Activated naive CD8-positive, alpha-beta T cell treated with anti-CD3 and anti-CD28 coated beads, Interleukin-2, amount 10 ng/mL, durations not matched to agents 7 days and 5 days (primary cell): Measurements from ENCODE around the gene HIVEP3. TPM values are rescaled to one million over a fixed set of nuclear protein-coding genes. Genes with fewer than 3 reads are reported as not detected.

Experiments
- ATAC-seq: fragments of 150-1000 bp; cut with Tn5 transposase; one replicate; pipeline ENCODE4 v1.10.0; 2021; ENCODE audit warnings: low read depth, moderate library complexity
- POLR2A ChIA-PET: fragments of 350-600 bp; sonication (Branson Sonifier 250); formaldehyde crosslinking; loops from one replicate; lab custom pipeline; 2021; ENCODE audit warnings: antibody characterized with exemption; lab: Charles Lee
- DNase-seq: peaks from one replicate; pipeline ENCODE4 v3.0.0; 2021
- H3K27ac Mint-ChIP-seq: one replicate; pipeline ENCODE4 v1.8.0; 2022; ENCODE audit warnings: mild to moderate bottlenecking, mixed read lengths
- H3K27me3 Mint-ChIP-seq: one replicate; pipeline ENCODE4 v1.8.0; 2022; ENCODE audit warnings: mild to moderate bottlenecking, moderate library complexity, mixed read lengths
- H3K36me3 Mint-ChIP-seq: one replicate; pipeline ENCODE4 v1.8.0; 2021; ENCODE audit warnings: mild to moderate bottlenecking, mixed read lengths
- H3K4me1 Mint-ChIP-seq: one replicate; pipeline ENCODE4 v1.8.0; 2021; ENCODE audit warnings: mixed read lengths
- H3K4me3 Mint-ChIP-seq: one replicate; pipeline ENCODE4 v1.8.0; 2022; ENCODE audit warnings: mild to moderate bottlenecking, moderate library complexity, mixed read lengths
- H3K9me3 Mint-ChIP-seq: one replicate; pipeline ENCODE4 v1.8.0; 2021; ENCODE audit warnings: mixed read lengths
- total RNA-seq, 2 experiments: library from RNA; stranded (reverse); gene quantifications; one replicate each; pipeline ENCODE4 v1.2.3, GENCODE V29; 2021

Gene HIVEP3
- total RNA-seq, 2 experiments from 2014 or later = 10.1 to 10.7 TPM

DNA sequence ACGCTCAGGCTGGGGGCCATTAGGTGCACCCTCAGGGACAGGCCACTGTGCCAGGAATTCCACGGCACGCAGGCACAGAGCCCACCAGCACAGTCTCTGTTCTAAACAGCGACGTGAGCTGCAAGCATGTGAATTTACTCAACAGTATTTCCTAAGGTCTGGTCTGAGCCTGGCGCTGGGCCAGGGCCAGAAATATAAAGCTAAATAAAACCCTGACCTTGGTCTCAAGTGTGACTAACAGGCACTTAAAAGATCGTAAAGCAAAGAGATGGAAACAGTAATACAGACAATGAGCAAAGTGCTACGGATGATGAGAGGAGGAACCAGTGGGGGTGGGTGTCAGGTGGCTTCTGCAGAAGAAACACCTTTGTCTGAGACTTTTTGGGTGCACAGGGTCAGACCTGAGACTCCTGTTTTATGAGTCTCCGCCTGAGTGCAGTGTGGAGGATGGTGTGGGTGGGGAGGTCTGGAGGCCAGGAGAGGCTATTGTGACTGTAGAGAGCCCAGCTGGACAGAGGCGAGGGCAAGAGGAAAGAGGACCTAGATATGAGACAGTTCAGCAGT, 380.9 kb downstream of the HIVEP3 start:
- no peaks in the 10 kb centered on the region for H3K9me3 Mint-ChIP-seq
- H3K4me1 Mint-ChIP-seq = peaks cover 1% of the 10 kb centered on the region
- DNase-seq = peak; percentile 10
- no peak for ATAC-seq
- H3K4me3 Mint-ChIP-seq = no peak overlapping the region
- peaks cover 2% of the 10 kb centered on the region for H3K36me3 Mint-ChIP-seq
- POLR2A ChIA-PET = no interaction called here
- H3K27me3 Mint-ChIP-seq = no peaks in the 10 kb centered on the region
- no peak overlapping the region for H3K27ac Mint-ChIP-seq

- no peaks in the 10 kb centered on the region for H3K9me3 Mint-ChIP-seq
- H3K27me3 Mint-ChIP-seq = no peaks in the 10 kb centered on the region
- ATAC-seq (no peak), DNase-seq (peak; percentile 15)
- H3K27ac Mint-ChIP-seq = no peak overlapping the region
- H3K4me3 Mint-ChIP-seq = no peak overlapping the region
- POLR2A ChIA-PET = no interaction called here
- peaks cover 2% of the 10 kb centered on the region for H3K36me3 Mint-ChIP-seq
- H3K4me1 Mint-ChIP-seq = peaks cover 1% of the 10 kb centered on the region
Measured at GRCh38 chr1:41537251-41537650, 381.5 kb downstream of the HIVEP3 start.

DNA sequence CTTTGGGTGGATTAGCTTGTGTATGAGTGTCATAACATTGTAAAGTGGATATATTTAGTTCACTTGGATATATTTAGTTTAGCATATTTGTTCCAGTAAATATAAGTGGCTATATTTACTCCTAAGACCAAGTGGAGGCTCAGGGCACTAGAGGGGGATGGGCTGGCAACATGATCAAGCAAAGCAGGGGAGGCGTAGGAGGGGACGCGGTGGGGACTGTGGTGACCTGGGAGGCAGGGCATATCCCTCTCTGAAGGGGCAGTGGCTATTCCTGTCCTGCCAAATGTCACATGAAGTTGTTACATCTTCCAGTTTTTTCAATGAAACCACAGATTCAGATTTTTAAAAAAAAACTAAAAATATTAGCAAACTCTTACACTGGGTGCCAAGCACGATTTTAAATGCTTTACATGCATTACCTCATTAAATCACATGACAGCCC, 382.3 kb downstream of the HIVEP3 start:
- no peaks in the 10 kb centered on the region for H3K9me3 Mint-ChIP-seq
- H3K27ac Mint-ChIP-seq = no peak overlapping the region
- H3K27me3 Mint-ChIP-seq = no peaks in the 10 kb centered on the region
- peaks cover 1% of the 10 kb centered on the region for H3K4me1 Mint-ChIP-seq
- no peak overlapping the region for H3K4me3 Mint-ChIP-seq
- POLR2A ChIA-PET = no interaction called here
- H3K36me3 Mint-ChIP-seq = peaks cover 6% of the 10 kb centered on the region
- ATAC-seq = no peak
- DNase-seq = no peak

GRCh38 chr1:41535716-41536115, 383.0 kb downstream of the HIVEP3 start:
- H3K9me3 Mint-ChIP-seq = peaks cover 3% of the 10 kb centered on the region
- peak; percentile 10 for DNase-seq
- H3K36me3 Mint-ChIP-seq = peaks cover 11% of the 10 kb centered on the region

GRCh38 chr1:41535276-41535675, 383.4 kb downstream of the HIVEP3 start:
- POLR2A ChIA-PET = no interaction called here
- H3K27ac Mint-ChIP-seq = no peak overlapping the region

More at GRCh38 chr1:41535716-41536115, 383.0 kb downstream of the HIVEP3 start:
- Mint-ChIP-seq H3K27ac (no peak overlapping the region), H3K4me3 (no peak overlapping the region), H3K4me1 (peaks cover under 1% of the 10 kb centered on the region), H3K27me3 (no peaks in the 10 kb centered on the region)
- ATAC-seq = no peak
- POLR2A ChIA-PET = no interaction called here

GRCh38 chr1:41534181-41535076, 384.3 kb downstream of the HIVEP3 start:
- Mint-ChIP-seq H3K27ac (no peak overlapping the region), H3K4me1 (no peaks in the 10 kb centered on the region), H3K9me3 (peaks cover 7% of the 10 kb centered on the region), H3K4me3 (no peak overlapping the region), H3K27me3 (no peaks in the 10 kb centered on the region), H3K36me3 (peaks cover 14% of the 10 kb centered on the region)
- POLR2A ChIA-PET = no interaction called here
- DNase-seq = peak; percentile 12
- ATAC-seq = no peak

More at GRCh38 chr1:41535276-41535675, 383.4 kb downstream of the HIVEP3 start:
- DNase-seq (peak; percentile 13), ATAC-seq (no peak)
- peaks cover 3% of the 10 kb centered on the region for H3K9me3 Mint-ChIP-seq
- H3K36me3 Mint-ChIP-seq = peaks cover 11% of the 10 kb centered on the region
- no peaks in the 10 kb centered on the region for H3K27me3 Mint-ChIP-seq
- no peaks in the 10 kb centered on the region for H3K4me1 Mint-ChIP-seq
- H3K4me3 Mint-ChIP-seq = no peak overlapping the region

- ATAC-seq = no peak
- no peaks in the 10 kb centered on the region for H3K27me3 Mint-ChIP-seq
- H3K36me3 Mint-ChIP-seq = peaks cover 16% of the 10 kb centered on the region
- H3K27ac Mint-ChIP-seq = no peak overlapping the region
- no peaks in the 10 kb centered on the region for H3K4me1 Mint-ChIP-seq
- H3K9me3 Mint-ChIP-seq = peaks cover 7% of the 10 kb centered on the region
- POLR2A ChIA-PET = no interaction called here
- DNase-seq = no peak
- no peak overlapping the region for H3K4me3 Mint-ChIP-seq
Measured at GRCh38 chr1:41533731-41534080, 385.0 kb downstream of the HIVEP3 start.

GRCh38 chr1:41533016-41533730, 385.5 kb downstream of the HIVEP3 start:
- Mint-ChIP-seq H3K4me3 (no peak overlapping the region), H3K36me3 (peaks cover 16% of the 10 kb centered on the region), H3K9me3 (peaks cover 7% of the 10 kb centered on the region), H3K27ac (no peak overlapping the region), H3K4me1 (no peaks in the 10 kb centered on the region), H3K27me3 (no peaks in the 10 kb centered on the region)
- POLR2A ChIA-PET = no interaction called here
- ATAC-seq (no peak), DNase-seq (peak; percentile 15)

DNA sequence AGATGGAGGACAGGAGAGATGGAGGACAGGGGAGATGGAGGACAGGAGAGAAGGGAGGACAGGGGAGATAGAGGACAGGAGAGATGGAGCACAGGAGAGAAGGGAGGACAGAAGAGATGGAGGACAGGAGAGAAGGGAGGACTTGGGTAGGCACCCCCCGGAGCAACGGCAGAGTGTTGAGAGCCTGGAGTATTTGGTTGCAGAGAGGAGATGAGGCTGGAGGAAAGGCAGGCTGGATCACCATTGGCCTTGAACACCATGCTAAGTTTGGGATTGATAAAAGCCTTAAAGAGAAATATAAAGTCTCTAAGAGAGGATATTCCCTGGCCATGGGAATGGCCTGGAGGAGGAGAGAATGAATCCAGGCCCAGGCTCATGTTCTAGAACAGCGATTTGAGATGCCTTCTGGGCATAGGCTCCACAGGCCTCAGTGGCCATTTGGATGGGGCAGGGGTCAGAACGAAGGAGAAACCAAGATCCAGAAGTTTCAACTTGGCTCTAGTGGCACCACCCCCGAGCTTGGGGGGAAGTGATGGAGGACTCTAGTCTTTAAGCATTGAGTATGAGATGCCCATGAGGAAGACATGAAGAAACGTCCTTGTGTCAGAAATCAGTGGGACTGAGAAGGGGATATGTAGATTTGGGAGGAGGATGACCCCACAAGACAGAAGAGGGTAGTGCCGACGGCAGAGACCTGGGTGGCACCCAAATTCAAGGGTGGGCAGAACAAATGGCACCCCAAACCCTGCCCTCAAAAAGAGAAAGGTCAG, 386.3 kb downstream of the HIVEP3 start:
- POLR2A ChIA-PET = no interaction called here
- no peaks in the 10 kb centered on the region for H3K4me1 Mint-ChIP-seq

DNA sequence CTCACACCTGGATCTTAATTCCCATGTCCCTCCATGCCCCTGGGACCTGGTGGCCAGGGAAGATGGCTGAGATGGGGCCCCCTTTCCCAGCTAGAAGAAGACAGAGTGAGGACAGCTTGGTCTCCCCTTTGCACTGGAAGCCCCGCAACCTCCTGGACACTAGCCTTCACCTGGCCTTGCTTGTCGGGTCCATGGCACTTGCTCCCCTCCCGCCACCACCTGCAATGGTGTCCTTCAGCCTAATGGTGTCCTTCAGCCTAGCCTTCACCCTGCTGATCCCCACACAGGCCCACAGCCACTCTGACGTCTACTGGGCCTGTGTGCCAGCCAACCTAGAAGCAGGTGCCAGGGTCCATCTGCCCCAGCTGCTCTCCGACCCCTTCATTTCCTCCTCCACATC, 388.3 kb downstream of the HIVEP3 start:
- DNase-seq (no peak), ATAC-seq (no peak)
- POLR2A ChIA-PET = no interaction called here
- Mint-ChIP-seq H3K4me1 (peaks cover 2% of the 10 kb centered on the region), H3K9me3 (peaks cover 7% of the 10 kb centered on the region), H3K4me3 (no peak overlapping the region), H3K36me3 (peaks cover 17% of the 10 kb centered on the region), H3K27ac (no peak overlapping the region), H3K27me3 (no peaks in the 10 kb centered on the region)

More for the DNA sequence above, 386.3 kb downstream of the HIVEP3 start:
- Mint-ChIP-seq H3K27ac (no peak overlapping the region), H3K9me3 (peaks cover 7% of the 10 kb centered on the region), H3K36me3 (peaks cover 16% of the 10 kb centered on the region), H3K4me3 (no peak overlapping the region), H3K27me3 (no peaks in the 10 kb centered on the region)
- ATAC-seq (no peak), DNase-seq (peak; percentile 5)

DNA sequence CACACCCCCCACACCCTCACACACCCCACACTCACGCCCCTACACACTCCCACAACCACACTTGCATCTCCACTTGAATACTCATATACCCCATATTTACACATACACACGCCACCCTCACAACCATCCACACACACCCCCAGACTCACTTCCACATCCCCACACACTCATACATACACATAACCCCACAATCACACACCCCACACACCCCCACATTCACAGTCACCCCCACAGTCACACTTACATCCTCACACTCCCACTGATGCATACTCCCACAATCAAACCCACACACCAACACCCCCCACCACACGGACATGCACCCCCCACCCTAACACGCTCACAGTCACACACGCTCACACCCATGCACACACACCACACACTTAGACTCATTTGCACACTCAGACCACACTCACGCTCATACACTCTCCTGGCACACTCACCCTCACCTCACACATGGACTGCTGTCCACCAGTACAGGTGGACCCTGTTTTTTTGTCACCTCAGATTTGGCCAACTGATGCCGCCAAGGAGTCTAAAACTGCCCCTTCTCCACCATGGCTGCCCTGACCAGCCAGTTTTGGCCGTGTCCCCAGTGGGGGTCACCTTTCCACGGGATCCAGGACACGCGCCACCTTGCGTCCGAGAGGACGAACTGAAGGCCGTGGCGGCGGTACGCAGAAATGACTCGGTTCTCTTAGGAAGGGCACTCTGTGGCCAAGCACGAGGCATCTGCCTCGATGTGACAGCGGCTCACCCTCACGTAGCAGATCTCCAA, 388.9 kb downstream of the HIVEP3 start:
- H3K27me3 Mint-ChIP-seq = no peaks in the 10 kb centered on the region
- ATAC-seq (no peak), DNase-seq (peak; percentile 12)
- H3K9me3 Mint-ChIP-seq = peaks cover 7% of the 10 kb centered on the region
- POLR2A ChIA-PET = no interaction called here
- H3K36me3 Mint-ChIP-seq = peaks cover 17% of the 10 kb centered on the region
- H3K27ac Mint-ChIP-seq = no peak overlapping the region
- peaks cover 2% of the 10 kb centered on the region for H3K4me1 Mint-ChIP-seq
- H3K4me3 Mint-ChIP-seq = no peak overlapping the region

DNA sequence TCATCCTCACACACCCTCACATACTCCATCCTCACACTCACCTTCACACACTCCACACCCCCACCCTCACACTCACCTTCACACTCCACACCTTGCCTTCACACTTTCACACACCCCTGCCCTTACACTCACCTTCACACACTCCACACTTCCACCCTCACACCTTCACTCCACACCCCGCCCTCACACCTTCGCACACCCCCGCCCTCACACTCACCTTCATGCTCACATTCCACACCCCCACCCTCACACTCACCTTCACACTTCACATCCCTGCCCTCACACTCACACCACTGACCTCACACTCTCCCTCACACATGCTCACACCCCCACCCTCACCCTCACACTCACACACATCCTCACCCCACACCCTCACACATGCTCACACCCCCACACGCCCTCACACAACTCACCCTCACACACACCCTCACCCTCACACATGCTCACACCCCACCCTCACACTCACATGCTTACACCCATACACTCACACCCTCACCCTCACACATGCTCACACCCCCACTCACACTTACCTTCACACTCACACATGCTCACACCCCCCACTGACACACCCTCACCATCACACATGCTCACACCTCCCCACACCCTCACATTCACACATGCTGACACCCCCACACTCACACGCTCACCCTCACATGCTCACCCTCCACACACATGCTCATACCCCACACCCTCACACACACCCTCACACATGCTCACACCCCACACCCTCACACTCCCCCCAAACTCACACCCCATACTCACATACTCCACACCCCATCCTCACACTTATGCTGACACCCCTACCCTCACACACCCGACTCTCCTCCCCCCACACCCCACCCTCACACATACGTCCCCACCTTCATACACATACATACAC, 389.8 kb downstream of the HIVEP3 start:
- Mint-ChIP-seq H3K36me3 (peaks cover 17% of the 10 kb centered on the region), H3K27me3 (no peaks in the 10 kb centered on the region), H3K27ac (no peak overlapping the region), H3K4me1 (peaks cover 2% of the 10 kb centered on the region), H3K9me3 (peaks cover 7% of the 10 kb centered on the region), H3K4me3 (no peak overlapping the region)
- peak; percentile 6 for DNase-seq
- POLR2A ChIA-PET = no interaction called here
- no peak for ATAC-seq
